HG03469 (cell line): Measurements from ENCODE around the gene LCN6.

Source experiments
- ATAC-seq: cut with Tn5 transposase; IDR thresholded peaks from one replicate; pipeline ENCODE4 v1.9.1; 2021; ENCODE audit warnings: mild to moderate bottlenecking, moderate library complexity, moderate number of reproducible peaks; ENCODE audit not compliant: unreplicated experiment

The LCN6 gene

GRCh38 chr9:136728080-136728547, 20.2 kb downstream of the LCN6 start:
- ATAC-seq, result peak; percentile 39

- no peak for ATAC-seq
These were observed 21.6 kb downstream of the LCN6 start for GRCh38 chr9:136726631-136727191.

- no peak for ATAC-seq
These were observed 22.2 kb downstream of the LCN6 start for GRCh38 chr9:136726118-136726517.

- no peak for ATAC-seq
These were observed 22.7 kb downstream of the LCN6 start for GRCh38 chr9:136725612-136726011.

GRCh38 chr9:136724772-136725171, 23.6 kb downstream of the LCN6 start:
- no peak for ATAC-seq

- ATAC-seq, result no peak
These were observed 24.3 kb downstream of the LCN6 start for GRCh38 chr9:136723989-136724388.

- ATAC-seq, result no peak
These were observed 24.9 kb downstream of the LCN6 start for GRCh38 chr9:136723362-136723976.

- no peak for ATAC-seq
These were observed 25.4 kb downstream of the LCN6 start for GRCh38 chr9:136722969-136723356.

GRCh38 chr9:136722093-136722968, 26.0 kb downstream of the LCN6 start:
- no peak for ATAC-seq

GRCh38 chr9:136721339-136722092, 26.8 kb downstream of the LCN6 start:
- ATAC-seq, result no peak

GRCh38 chr9:136720898-136721338, 27.4 kb downstream of the LCN6 start:
- ATAC-seq, result no peak

- no peak for ATAC-seq
These were observed 28.0 kb downstream of the LCN6 start for GRCh38 chr9:136720251-136720897.

GRCh38 chr9:136719195-136719880, 29.0 kb downstream of the LCN6 start:
- ATAC-seq, result no peak

- no peak for ATAC-seq
These were observed 29.8 kb downstream of the LCN6 start for GRCh38 chr9:136718345-136719194.

GRCh38 chr9:136717399-136717798, 30.9 kb downstream of the LCN6 start:
- no peak for ATAC-seq

GRCh38 chr9:136714893-136715274, 33.4 kb downstream of the LCN6 start:
- ATAC-seq, result no peak

GRCh38 chr9:136714096-136714892, 34.0 kb downstream of the LCN6 start:
- no peak for ATAC-seq

GRCh38 chr9:136713550-136713949, 34.8 kb downstream of the LCN6 start:
- no peak for ATAC-seq
